ENCODE data around the gene CYP27A1.

- TF ChIP-seq EZH2phosphoT487 (conservative IDR thresholded peaks at IDR 0.05; ENCODE audit: low read length) = no peak
- TF ChIP-seq CTCF (IDR thresholded peaks at IDR 0.05; ENCODE audit: insufficient read depth, low read length, poor library complexity, severe bottlenecking) = no peak
Observed at GRCh38 chr2:218815244-218815637, 33.3 kb downstream of the CYP27A1 start.
